OCI-LY7 (cell line): ENCODE data around the gene WDR90. TPM values are rescaled to one million over a fixed set of nuclear protein-coding genes. Genes with fewer than 3 reads are reported as not detected.
A peak's percentile ranks its signal among the peaks of the same experiment; 100 is the strongest.

Source experiments
- BruUV-seq: library from RNA; stranded (reverse); fragments of 400-500 nt; replicated peaks from 2 replicates; lab custom pipeline; 2021; lab: Mats Ljungman, UMichigan
- CTCF ChIA-PET: fragments of 300-600 bp; sonication (Branson Sonifier 250); formaldehyde crosslinking; loops from one replicate; lab custom pipeline; 2022; ENCODE audit warnings: antibody characterized with exemption; ENCODE audit not compliant: unreplicated experiment; lab: Charles Lee
- POLR2A ChIA-PET: fragments of 300-600 bp; sonication (Branson Sonifier 250); formaldehyde crosslinking; loops from one replicate; lab custom pipeline; 2022; ENCODE audit warnings: antibody characterized with exemption; lab: Charles Lee
- DNase-seq: peaks from one replicate; pipeline ENCODE4 v3.0.0-alpha.2; 2015; ENCODE audit warnings: low spot score
- H2AFZ ChIP-seq: fragments of 200-600 bp; sonication (generic), shearing (Covaris generic); 2 replicates; pipeline ENCODE4 v1.6.1; 2014; ENCODE audit warnings: mild to moderate bottlenecking, antibody characterized with exemption, low read length, moderate library complexity
- H3K27ac ChIP-seq: fragments of 200-600 bp; sonication (generic); 2 replicates; pipeline ENCODE4 v1.5.1; 2014; ENCODE audit warnings: mixed run types, low read depth, mild to moderate bottlenecking, moderate library complexity, low read length, inconsistent platforms; ENCODE audit not compliant: poor library complexity, severe bottlenecking
- H3K36me3 ChIP-seq: fragments of 200-600 bp; sonication (generic); 2 replicates; pipeline ENCODE4 v1.6.1; 2014; ENCODE audit warnings: mild to moderate bottlenecking, antibody characterized with exemption, low read length, moderate library complexity, mixed read lengths; ENCODE audit not compliant: insufficient read depth
- H3K4me1 ChIP-seq: fragments of 200-600 bp; sonication (generic); 2 replicates; pipeline ENCODE4 v1.5.1; 2014; ENCODE audit warnings: mild to moderate bottlenecking, low read length; ENCODE audit not compliant: insufficient read depth, poor library complexity, severe bottlenecking
- H3K4me2 ChIP-seq: fragments of 200-600 bp; sonication (generic); 2 replicates; pipeline ENCODE4 v1.6.1; 2014; ENCODE audit warnings: mild to moderate bottlenecking, low read length
- H3K4me3 ChIP-seq: fragments of 200-600 bp; sonication (generic); 2 replicates; pipeline ENCODE4 v1.5.1; 2014; ENCODE audit warnings: mild to moderate bottlenecking, low read depth, low read length; ENCODE audit not compliant: poor library complexity, severe bottlenecking
- H3K79me2 ChIP-seq: fragments of 200-600 bp; sonication (generic); 2 replicates; pipeline ENCODE4 v1.6.1; 2016; ENCODE audit warnings: low read depth, mild to moderate bottlenecking, low read length, moderate library complexity, mixed read lengths; ENCODE audit not compliant: insufficient read depth
- H3K9me2 ChIP-seq: fragments of 200-600 bp; sonication (generic); 2 replicates; pipeline ENCODE4 v1.6.1; 2016; ENCODE audit warnings: mild to moderate bottlenecking, low read length, mixed read lengths; ENCODE audit not compliant: insufficient read depth
- H3K9me3 ChIP-seq: fragments of 200-600 bp; sonication (generic); 2 replicates; pipeline ENCODE4 v1.6.1; 2014; ENCODE audit warnings: mild to moderate bottlenecking, mixed run types, low read length, mixed read lengths
- H4K20me1 ChIP-seq: fragments of 200-600 bp; sonication (generic); 2 replicates; pipeline ENCODE4 v1.6.1; 2014; ENCODE audit warnings: mild to moderate bottlenecking, antibody characterized with exemption, low read length, moderate library complexity, mixed read lengths; ENCODE audit not compliant: insufficient read depth
- CTCF ChIP-seq: fragments of 200-600 bp; sonication (generic); conservative IDR thresholded peaks from 2 replicates; pipeline ENCODE4 v1.5.1; 2014; ENCODE audit warnings: mild to moderate bottlenecking, antibody characterized with exemption, low read length, moderate library complexity, mixed read lengths
- EZH2phosphoT487 ChIP-seq: fragments of 200-600 bp; sonication (generic); IDR thresholded peaks from 2 replicates; pipeline ENCODE4 v1.6.1; 2018; ENCODE audit warnings: low read depth, borderline replicate concordance, mild to moderate bottlenecking, mixed run types, antibody characterized with exemption, low read length, moderate library complexity, mixed read lengths
- intact Hi-C: fragments of 100-400 bp; cut with micrococcal nuclease; formaldehyde crosslinking; loops from one replicate; pipeline ENCODE4 v1.10.0; 2022; ENCODE audit not compliant: unreplicated experiment
- total RNA-seq, 2 experiments: library from RNA; depleted of rRNA in 1 of 2; stranded (reverse); fragments of >200 nt in 1 of 2; shearing (Covaris generic) in 1 of 2; gene quantifications; 2 replicates each; pipeline ENCODE4 v1.2.3, GENCODE V29; 2014 to 2022

The WDR90 gene
- total RNA-seq, 2 experiments from 2014 or later = 110 to 153 TPM

GRCh38 chr16:669666-670065, 20.5 kb downstream of the WDR90 start:
- Histone ChIP-seq H3K9me3 (no peaks in the 10 kb centered on the region), H4K20me1 (no peaks in the 10 kb centered on the region), H3K4me2 (peak overlapping the region; percentile 88; the same call in 1 of the 2 replicates), H3K4me1 (peaks cover 14% of the 10 kb centered on the region), H3K27ac (no peak overlapping the region), H3K36me3 (peaks cover 45% of the 10 kb centered on the region), H3K4me3 (peak overlapping the region; percentile 99), H2AFZ (no peak overlapping the region), H3K79me2 (peaks cover 12% of the 10 kb centered on the region; the same call in 1 of the 2 replicates), H3K9me2 (no peaks in the 10 kb centered on the region)
- intact Hi-C loops = loop anchor here (2.0 kb wide), 1 partner anchor 21 kb away; the partner anchor contains the start of gene WDR90
- ChIA-PET CTCF (no interaction called here), POLR2A (interaction anchor here (0.5 to 1.1 kb wide), 2 partner anchors 10 to 1811 kb away, joined by 3 to 4 read pairs; no protein-coding TSS in a partner anchor)
- TF ChIP-seq EZH2phosphoT487 = no peak
- TF ChIP-seq CTCF = no peak
- no peak for DNase-seq
- no TSS peak for BruUV-seq

GRCh38 chr16:670485-671352, 21.6 kb downstream of the WDR90 start:
- H3K4me2 ChIP-seq = no peak overlapping the region
- no peak overlapping the region for H3K4me3 ChIP-seq
- BruUV-seq = no TSS peak
- ChIA-PET POLR2A (interaction anchor here (1.1 kb wide), 1 partner anchor 8 kb away, joined by 4 read pairs; no protein-coding TSS in a partner anchor), CTCF (no interaction called here)
- DNase-seq = no peak
- H3K36me3 ChIP-seq = peaks cover 45% of the 10 kb centered on the region
- peaks cover 14% of the 10 kb centered on the region for H3K4me1 ChIP-seq
- H3K9me2 ChIP-seq = no peaks in the 10 kb centered on the region
- no peak overlapping the region for H3K27ac ChIP-seq
- intact Hi-C loops = no loop called here
- peaks cover 12% of the 10 kb centered on the region; the same call in 1 of the 2 replicates for H3K79me2 ChIP-seq
- TF ChIP-seq EZH2phosphoT487 (no peak), CTCF (no peak)
- no peaks in the 10 kb centered on the region for H4K20me1 ChIP-seq
- no peaks in the 10 kb centered on the region for H3K9me3 ChIP-seq
- no peak overlapping the region for H2AFZ ChIP-seq
